Skin epidermis (tissue), 12 donors: ENCODE measurements around the gene TMUB1.
"Not testable (repeated sequence)": the region's sequence is repeated elsewhere in the genome, so short reads cannot be mapped to it uniquely, and the experiment has no call there.

Experiments
- H3K27ac ChIP-seq, 21 experiments: fragments of 200-600 bp; sonication (generic) in 11 of 21; one replicate each; pipeline ENCODE4 v1.5.0; 2020; ENCODE audit warnings: mild to moderate bottlenecking in 3 of 21, inconsistent platforms in 2 of 21, moderate library complexity in 2 of 21
- H3K4me3 ChIP-seq, 7 experiments: fragments of 200-600 bp; sonication (generic) in 2 of 7; one replicate each; pipeline ENCODE4 v1.5.0; 2020; ENCODE audit warnings: inconsistent platforms in 2 of 7, mild to moderate bottlenecking in 2 of 7, moderate library complexity in 1 of 7

The TMUB1 gene

DNA sequence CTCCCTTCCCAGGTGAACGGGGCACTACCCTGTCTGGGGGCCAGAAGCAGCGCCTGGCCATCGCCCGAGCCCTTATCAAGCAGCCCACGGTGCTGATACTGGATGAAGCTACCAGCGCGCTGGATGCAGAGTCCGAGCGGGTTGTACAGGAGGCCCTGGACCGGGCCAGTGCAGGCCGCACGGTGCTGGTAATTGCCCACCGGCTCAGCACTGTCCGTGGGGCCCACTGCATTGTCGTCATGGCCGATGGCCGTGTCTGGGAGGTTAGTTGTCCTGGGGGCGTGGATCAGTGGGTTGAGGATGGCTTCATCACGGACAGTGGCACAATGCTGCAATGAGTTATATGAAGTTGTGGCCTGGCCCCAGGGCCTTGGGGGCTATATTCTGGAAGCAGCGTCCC lies 39.3 kb downstream of the TMUB1 start:
- Histone ChIP-seq H3K4me3 (no peak overlapping the region), H3K27ac (no peak overlapping the region)

DNA sequence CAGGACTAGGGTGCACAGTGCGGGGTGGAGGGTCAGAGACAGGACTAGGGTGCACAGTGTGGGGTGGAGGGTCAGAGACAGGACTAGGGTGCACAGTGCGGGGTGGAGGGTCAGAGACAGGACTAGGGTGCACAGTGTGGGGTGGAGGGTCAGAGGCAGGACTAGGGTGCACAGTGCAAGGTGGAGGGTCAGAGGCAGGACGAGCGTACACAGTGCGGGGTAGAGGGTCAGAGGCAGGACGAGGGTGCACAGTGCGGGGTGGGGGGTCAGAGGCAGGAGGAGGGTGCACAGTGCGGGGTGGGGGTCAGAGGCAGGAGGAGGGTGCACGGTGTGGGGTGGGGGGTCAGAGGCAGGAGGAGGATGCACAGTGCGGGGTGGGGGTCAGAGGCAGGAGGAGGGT lies 39.8 kb downstream of the TMUB1 start:
- H3K4me3 ChIP-seq, H3K27ac ChIP-seq: not testable (repeated sequence)

DNA sequence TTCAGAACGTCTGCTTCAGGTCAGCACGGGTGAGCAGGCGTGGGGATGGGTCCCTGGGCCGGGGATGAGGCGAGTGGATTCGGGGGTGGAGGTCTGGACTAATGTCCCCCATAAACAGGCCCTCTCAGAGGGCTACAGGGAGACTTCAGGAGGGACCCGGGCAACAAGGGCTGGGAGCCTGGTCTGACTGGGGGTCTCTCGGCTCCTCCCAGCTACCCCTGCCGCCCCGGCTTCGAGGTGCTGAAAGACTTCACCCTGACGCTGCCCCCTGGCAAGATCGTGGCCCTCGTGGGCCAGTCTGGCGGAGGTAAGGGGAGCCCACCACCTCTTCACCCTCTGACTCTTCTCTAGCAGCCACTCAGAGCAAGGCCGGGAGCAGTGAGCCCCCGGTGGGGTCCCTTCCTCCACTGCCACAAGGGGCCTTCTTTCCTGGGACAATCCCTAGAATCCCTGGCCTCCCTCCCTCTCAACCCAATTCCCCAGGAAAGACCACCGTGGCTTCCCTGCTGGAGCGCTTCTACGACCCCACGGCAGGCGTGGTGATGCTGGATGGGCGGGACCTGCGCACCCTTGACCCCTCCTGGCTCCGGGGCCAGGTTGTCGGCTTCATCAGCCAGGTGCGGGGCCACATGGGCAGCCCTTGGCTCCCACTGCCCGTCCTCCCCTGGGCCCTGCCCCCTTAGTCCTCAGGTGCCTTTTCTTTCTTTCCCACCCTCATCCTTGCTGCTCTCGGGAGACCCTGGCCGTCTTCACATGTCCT lies 42.5 kb downstream of the TMUB1 start:
- H3K27ac ChIP-seq: no peak overlapping the region
- no peak overlapping the region for H3K4me3 ChIP-seq

DNA sequence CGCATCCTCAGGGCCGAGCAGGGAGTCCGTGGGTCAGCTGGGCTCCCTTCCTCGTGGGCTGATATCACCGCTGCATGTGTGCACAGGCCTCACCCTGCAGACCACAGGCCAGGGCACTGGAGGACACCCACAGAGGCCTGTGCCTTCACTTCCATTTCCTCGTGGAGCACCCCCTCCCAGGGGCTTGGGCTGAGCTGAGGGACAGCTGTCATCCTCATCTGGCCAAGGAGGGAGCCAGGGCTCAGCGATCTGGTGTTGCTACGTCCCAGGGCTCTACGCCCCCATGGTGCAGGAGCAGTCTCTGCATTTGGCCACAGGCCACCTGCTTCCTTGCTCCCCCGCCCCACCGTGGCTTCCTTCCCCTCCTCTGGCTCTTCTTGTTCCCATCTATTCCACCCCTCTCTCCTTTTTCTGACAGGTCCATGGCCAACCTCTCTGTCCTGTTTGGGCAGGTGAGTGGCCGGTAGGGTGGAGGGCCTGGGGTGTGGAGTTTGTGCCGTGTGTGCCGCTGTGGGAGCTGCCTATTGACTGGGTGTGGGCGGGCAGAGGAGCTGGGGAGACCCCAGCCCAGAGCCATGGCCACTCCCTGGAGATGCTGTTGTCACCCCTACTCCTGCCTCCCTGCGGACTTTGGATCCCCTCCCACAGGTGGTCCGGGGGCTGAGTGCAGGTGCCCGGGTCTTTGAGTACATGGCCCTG lies 43.3 kb downstream of the TMUB1 start:
- H3K27ac ChIP-seq: peak overlapping the region in 3 of 21 experiments; percentile 19 to 32 (median 29)
- no peak overlapping the region for H3K4me3 ChIP-seq

DNA sequence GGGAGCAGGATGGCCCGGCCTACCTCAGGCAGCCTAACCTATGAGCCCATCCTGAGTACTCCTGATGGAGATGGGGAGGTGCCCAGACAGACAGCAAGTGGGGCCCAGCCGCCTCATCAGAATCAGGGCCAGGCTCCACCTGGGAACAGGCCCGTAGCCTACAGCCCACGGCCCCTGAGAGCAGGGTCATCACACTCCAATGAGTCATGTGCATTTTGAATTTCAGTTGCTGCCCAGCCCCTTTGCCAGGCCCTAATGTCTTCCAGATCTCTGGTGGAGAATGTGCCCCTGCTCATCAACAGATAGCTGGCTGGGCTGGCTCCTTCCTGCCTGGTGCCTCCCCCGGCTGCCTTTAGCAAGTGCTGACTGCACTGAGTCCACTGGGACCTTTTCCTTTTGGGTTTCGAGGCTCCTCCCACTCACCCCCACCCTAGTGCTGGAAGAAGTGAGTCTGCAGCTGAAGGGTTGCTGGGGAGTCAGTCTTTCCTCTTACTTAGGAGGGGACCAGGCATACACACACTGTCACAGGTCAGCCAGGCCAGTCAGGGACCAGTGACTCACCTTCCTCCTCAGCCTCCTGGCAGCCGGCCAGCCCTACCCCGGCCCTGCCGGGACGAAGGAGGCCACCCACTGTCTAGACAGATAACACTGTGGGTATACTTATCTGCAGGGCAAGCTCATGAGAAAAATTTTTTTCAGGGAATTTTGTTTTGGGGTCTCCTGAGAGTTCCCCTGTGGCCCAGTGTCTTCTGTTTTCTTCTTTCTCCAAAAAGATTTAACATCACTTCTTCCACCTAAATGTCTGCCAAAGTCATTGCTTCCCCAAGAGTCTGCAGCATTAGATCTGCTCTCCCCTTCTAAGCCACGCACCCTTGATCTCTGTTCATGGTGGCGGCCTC lies 44.1 kb downstream of the TMUB1 start:
- Histone ChIP-seq H3K4me3 (no peak overlapping the region), H3K27ac (peak overlapping the region in 17 of 21 experiments; percentile 18 to 76 (median 54))

DNA sequence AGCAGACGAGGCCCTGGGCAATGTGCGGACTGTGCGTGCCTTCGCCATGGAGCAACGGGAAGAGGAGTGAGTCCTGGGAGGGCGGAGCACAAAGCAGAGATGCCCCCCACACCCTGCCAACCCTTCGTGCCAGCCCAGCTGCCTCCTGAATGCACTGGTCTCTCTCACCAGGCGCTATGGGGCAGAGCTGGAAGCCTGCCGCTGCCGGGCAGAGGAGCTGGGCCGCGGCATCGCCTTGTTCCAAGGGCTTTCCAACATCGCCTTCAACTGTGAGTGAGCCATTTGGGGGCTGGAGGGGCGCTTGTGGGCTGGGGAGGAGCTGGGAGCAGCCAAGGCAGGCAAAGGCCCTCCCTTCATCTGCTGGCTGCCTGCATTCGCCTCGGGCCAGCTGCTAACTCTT lies 47.4 kb downstream of the TMUB1 start:
- H3K27ac ChIP-seq: no peak overlapping the region
- no peak overlapping the region for H3K4me3 ChIP-seq

DNA sequence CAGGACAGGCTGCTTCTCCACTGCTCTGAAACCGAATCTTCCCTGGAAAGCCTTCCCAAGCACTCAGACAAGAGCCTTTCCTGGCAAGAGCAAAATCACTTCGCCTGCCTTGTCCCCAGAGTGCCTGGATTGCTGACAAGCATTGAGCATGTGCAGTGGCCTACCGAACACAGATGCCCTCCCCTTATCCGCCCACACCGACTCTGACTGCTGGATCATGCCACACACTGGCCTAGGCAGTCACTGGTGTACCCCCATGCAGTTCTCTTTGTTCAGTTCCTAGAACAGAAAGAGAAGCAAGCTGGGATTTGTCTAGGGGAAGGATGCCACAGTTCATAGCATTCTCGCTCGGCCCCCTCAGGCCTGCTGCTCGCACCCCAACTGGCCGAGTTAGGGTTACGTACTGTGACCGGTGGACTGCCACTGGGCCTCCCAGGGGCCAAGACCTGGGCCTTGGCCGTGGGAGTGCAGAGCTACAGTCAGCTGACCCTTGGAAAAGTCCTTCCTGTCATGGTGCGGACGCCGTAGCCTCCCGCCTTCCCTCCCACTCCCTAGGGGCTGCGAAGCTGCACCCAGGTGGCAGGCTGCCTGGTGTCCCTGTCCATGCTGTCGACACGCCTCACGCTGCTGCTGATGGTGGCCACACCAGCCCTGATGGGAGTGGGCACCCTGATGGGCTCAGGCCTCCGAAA lies 48.1 kb downstream of the TMUB1 start:
- Histone ChIP-seq H3K4me3 (no peak overlapping the region), H3K27ac (no peak overlapping the region)

DNA sequence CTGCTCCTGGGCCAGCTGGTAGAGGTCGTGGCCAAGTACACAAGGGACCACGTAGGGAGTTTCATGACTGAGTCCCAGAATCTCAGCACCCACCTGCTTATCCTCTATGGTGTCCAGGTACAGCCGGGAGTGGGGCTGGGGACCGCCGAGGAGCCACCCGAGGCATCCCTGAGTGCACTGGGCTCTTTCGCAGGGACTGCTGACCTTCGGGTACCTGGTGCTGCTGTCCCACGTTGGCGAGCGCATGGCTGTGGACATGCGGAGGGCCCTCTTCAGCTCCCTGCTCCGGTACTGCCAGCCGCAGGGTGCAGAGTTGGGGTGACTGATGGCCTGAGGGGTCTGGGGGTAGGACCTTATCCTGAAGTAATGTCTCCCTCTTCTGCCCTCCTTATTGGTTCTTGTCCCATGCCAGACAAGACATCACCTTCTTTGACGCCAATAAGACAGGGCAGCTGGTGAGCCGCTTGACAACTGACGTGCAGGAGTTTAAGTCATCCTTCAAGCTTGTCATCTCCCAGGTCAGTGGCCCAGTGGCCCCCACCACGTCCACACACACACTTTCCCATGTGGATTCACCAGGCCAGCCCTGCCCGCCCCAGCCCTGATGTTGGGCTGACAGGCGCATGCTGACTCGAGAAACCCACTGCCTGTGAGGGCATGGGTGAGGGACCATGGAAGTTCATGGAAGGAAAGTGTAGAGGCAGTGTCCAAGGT lies 48.8 kb downstream of the TMUB1 start:
- Histone ChIP-seq H3K27ac (no peak overlapping the region), H3K4me3 (no peak overlapping the region)

DNA sequence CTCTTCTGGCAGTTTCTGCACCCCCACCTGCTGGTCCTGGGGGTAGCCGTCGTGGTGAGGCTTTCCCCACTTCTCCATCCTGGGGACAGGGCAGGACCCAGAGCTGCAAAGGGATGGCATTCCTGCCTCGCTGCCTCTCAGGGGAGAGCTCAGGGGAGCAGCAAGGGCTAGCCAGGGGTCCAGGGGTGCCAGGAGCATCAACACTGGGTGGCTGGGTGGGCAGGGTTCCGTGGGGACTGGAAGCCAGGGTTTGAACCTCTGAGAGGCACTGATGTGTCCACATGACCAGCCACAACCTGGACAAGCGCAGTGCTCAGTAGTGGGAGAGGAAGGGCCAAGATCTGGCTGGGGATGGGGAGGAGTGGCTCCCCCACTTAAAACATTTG lies 49.4 kb downstream of the TMUB1 start:
- Histone ChIP-seq H3K27ac (no peak overlapping the region), H3K4me3 (no peak overlapping the region)

DNA sequence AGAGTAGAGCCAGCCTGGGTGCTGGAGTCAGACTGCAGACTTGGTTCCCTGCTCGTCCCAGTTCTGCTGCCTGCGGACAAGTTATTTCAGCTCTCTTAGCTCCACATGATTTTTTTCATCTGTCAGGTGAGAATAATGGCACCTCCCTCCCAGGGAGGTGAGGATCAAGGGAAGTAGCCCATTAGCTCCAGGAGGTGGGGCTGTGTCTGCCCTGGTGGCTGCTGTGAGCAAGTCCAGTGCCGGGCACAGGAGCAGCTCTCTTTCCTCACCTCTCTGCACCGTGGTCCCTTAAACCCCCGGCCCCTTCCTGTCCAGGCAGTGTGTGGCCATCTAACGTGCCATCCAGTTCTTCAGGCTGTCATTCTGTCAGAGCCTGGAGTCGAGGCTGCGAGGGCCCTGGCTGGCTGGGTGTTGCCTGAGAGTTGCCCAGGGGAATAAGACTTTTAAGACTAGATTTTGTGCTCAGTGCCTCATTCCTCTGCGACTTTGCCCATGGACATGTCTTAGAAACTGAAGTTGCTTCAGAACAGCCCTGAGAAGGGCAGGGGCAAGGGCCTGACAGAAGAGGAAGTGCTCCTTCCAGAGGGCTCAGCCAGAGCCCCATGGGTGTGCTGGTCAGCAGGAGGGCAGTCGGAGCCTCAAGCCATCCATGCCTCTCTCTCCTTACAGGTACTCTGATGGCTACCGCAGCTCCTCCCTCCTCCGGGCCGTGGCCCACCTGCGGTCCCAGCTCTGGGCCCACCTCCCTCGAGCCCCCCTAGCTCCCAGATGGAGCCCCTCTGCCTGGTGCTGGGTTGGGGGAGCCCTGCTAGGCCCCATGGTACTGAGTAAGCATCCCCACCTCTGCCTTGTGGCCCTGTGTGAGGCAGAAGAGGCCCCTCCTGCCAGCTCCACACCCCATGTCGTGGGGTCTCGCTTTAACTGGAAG lies 50.1 kb downstream of the TMUB1 start:
- Histone ChIP-seq H3K27ac (no peak overlapping the region), H3K4me3 (no peak overlapping the region)
